HG03439 (cell line): ENCODE data around the gene FAM240B.

ENCODE experiments used
- ATAC-seq: cut with Tn5 transposase; IDR thresholded peaks from one replicate; pipeline ENCODE4 v1.9.1; 2021; ENCODE audit warnings: mild to moderate bottlenecking, moderate library complexity; ENCODE audit not compliant: unreplicated experiment

Gene FAM240B

GRCh38 chr9:38671372-38671731 is 48.6 kb downstream of the FAM240B start:
- ATAC-seq: no peak

- no peak for ATAC-seq
These were observed 49.2 kb downstream of the FAM240B start for GRCh38 chr9:38670542-38671371.

DNA sequence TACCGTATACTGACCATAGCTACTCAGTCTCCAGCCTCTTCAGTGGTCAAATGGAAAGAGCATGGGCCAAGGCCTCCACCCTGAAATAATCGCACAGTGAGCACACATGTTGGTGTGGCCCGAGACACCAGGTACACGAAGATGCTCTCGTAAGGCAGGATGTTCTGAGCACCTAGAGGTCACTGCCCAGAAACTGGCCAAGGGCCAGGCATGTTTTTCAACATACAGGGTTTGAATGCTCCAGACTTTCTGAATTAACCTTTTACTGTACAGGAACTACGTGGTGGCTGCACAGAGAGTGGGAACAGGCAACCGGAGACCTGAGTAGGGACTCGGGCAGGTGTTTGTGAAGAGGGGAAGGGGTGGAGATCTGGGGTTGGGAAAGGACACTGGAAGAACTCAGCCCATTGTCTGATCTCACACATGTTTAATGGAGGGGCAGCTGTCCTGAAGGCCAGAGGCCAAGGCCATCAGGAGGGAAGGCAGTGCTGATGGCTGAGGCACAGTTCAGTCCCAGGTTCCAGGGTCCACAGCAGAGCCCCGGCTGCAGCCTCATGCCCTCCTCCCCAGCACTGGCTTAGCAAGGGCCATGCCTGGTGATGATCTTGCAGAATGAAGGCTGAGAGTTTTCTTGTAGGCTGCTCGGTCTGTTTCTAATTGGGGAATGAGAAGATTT is 51.0 kb downstream of the FAM240B start:
- no peak for ATAC-seq

- no peak for ATAC-seq
These were observed 57.0 kb downstream of the FAM240B start for GRCh38 chr9:38662763-38663593.

- ATAC-seq: no peak
These were observed 60.4 kb downstream of the FAM240B start for GRCh38 chr9:38659538-38659937.

DNA sequence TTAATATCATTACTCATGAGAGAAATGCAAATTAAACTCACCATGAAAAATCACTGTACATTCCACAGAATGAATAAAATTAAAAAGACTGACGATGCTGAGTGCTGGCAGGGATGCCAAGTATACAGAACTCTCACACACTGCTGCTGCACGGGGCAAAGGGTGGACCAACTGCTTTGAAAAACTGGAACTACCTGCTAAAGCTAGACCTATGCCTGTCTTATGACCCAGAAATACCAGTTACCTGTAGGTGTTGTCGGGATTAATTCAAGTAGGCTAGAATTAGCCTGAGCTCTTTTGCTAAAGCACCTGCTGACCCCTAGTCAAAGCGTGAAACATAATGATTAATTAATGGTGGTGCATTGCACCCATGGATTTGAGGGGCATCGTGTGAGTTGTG is 63.0 kb downstream of the FAM240B start:
- no peak for ATAC-seq

DNA sequence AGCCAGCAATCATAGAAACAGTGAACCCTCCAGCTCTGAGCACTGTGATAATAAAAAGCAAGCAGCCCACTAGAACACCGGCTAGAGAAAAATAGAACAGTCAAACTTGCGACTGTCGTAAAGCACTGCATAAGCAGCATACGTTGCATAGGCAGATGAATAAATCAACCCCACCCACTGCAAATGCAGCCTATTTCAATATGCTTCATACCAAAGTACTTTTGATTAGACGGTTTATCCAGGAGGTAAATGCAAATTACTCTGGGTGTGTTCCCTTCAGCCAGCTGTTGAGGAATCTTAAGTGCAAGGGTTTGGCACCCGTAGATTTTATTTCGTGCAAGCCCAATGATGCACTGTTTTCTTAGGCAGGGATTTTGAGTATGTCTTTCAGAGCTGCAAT is 67.4 kb downstream of the FAM240B start:
- no peak for ATAC-seq

- no peak for ATAC-seq
These were observed 67.9 kb downstream of the FAM240B start for GRCh38 chr9:38652044-38652443.

- no peak for ATAC-seq
These were observed 68.4 kb downstream of the FAM240B start for GRCh38 chr9:38651400-38652042.

DNA sequence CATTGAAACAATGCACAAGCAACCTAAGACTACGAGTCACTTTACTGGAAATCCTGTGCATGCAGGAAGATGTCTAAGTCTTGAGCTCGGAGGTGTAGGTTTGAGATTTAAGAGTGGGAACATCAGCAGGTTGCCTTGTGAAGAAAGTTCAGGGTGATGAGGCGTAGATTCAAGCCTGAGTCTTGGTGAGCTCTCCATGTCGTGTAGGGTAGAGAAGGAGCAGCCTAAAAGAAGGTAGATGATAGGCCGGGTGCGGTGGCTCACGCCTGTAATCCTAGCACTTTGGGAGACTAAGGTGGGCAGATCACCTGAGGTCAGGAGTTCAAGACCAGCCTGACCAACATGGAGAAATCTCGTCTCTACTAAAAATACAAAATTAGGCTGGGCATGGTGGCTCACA is 69.4 kb downstream of the FAM240B start:
- ATAC-seq: no peak

- no peak for ATAC-seq
These were observed 70.1 kb downstream of the FAM240B start for GRCh38 chr9:38649731-38650363.

- ATAC-seq: no peak
These were observed 75.3 kb downstream of the FAM240B start for GRCh38 chr9:38644601-38645000.
